Tibial nerve (tissue), 4 donors: Measurements from ENCODE around the gene RASGEF1B. TPM values are rescaled to one million over a fixed set of nuclear protein-coding genes. Genes with fewer than 3 reads are reported as not detected.
A peak's percentile ranks its signal among the peaks of the same experiment; 100 is the strongest.
"Not testable (repeated sequence)": the region's sequence is repeated elsewhere in the genome, so short reads cannot be mapped to it uniquely, and the experiment has no call there.

Experiments
- DNase-seq, 2 donors: peaks; one replicate each; pipeline ENCODE4 v3.0.0-alpha.2; 2019; ENCODE audit warnings: low spot score in 2 of 2
- H3K27ac ChIP-seq, 4 donors: fragments of 200-600 bp; sonication (generic) in 3 of 4; one replicate each; pipeline ENCODE4 v1.5.1; 2017 to 2019; ENCODE audit warnings: mild to moderate bottlenecking in 1 of 4
- H3K27me3 ChIP-seq, 2 donors: fragments of 200-600 bp; sonication (generic) in 1 of 2; one replicate each; pipeline versions ENCODE4 v1.5.1 to v1.6.0; 2017 to 2019
- H3K36me3 ChIP-seq, 3 donors: fragments of 200-600 bp; sonication (generic); one replicate each; pipeline ENCODE4 v1.5.1; 2018 to 2019
- H3K4me1 ChIP-seq, 4 donors: fragments of 200-600 bp; sonication (generic) in 3 of 4; one replicate each; pipeline ENCODE4 v1.5.1; 2017 to 2019
- H3K4me3 ChIP-seq, 4 donors: fragments of 200-600 bp; sonication (generic) in 3 of 4; one replicate each; pipeline ENCODE4 v1.5.1; 2017 to 2019; ENCODE audit warnings: mild to moderate bottlenecking in 1 of 4, moderate library complexity in 1 of 4
- H3K9me3 ChIP-seq, 4 donors: fragments of 200-600 bp; sonication (generic) in 3 of 4; one replicate each; pipeline ENCODE4 v1.5.1; 2017 to 2019
- CTCF ChIP-seq, 5 experiments: fragments of 200-600 bp in 3 of 5; fragments of 450-650 bp in 2 of 5; sonication (generic) in 3 of 5; IDR thresholded peaks; one replicate each; pipeline ENCODE4 v1.5.1; 2016 to 2019; ENCODE audit warnings: antibody characterized with exemption in 5 of 5, mild to moderate bottlenecking in 3 of 5, moderate library complexity in 2 of 5
- EP300 ChIP-seq, 2 donors: sonication (generic); formaldehyde crosslinking; IDR thresholded peaks; one replicate each; pipeline ENCODE4 v1.6.1; 2017; ENCODE audit warnings: antibody characterized with exemption in 2 of 2, mild to moderate bottlenecking in 1 of 2
- POLR2A ChIP-seq, 2 donors: fragments of 450-650 bp; IDR thresholded peaks; one replicate each; pipeline ENCODE4 v1.6.1; 2017; ENCODE audit warnings: antibody characterized with exemption in 2 of 2, mild to moderate bottlenecking in 2 of 2, moderate library complexity in 2 of 2
- WGBS, 2 donors: methylation state at CpG; one replicate each; pipeline ENCODE4 v1.1.5; 2018; 5-methylcytosine and 5-hydroxymethylcytosine counted together
- total RNA-seq, 4 donors: library from RNA; depleted of rRNA; stranded (reverse); fragments of >200 nt; gene quantifications; one replicate each; pipeline ENCODE4 v1.1.0, GENCODE V29; 2016

Gene RASGEF1B
- total RNA-seq, 4 donors from 2014 or later, result 12.4 to 32.8 (median 15.0) TPM

- Histone ChIP-seq H3K4me3 (no peak overlapping the region), H3K27me3 (no peaks in the 10 kb centered on the region), H3K9me3 (no peaks in the 10 kb centered on the region), H3K4me1 (peaks cover 0 to 6% (median 0%) of the 10 kb centered on the region in 4 donors), H3K36me3 (no peaks in the 10 kb centered on the region), H3K27ac (no peak overlapping the region)
- TF ChIP-seq EP300 (IDR thresholded peaks at IDR 0.05) (no peak), POLR2A (IDR thresholded peaks at IDR 0.05) (no peak), CTCF (IDR thresholded peaks at IDR 0.05) (no peak)
- DNase-seq, result no peak
- WGBS, 2 donors, result 78 to 85% methylated on average over 7 of the region's 7 CpGs
Observed at GRCh38 chr4:81408341-81408740, 63.4 kb downstream of the RASGEF1B start.

GRCh38 chr4:81407726-81408125, 64.0 kb downstream of the RASGEF1B start:
- Histone ChIP-seq H3K9me3 (no peaks in the 10 kb centered on the region), H3K4me1 (peaks cover 0 to 6% (median 0%) of the 10 kb centered on the region in 4 donors), H3K36me3 (no peaks in the 10 kb centered on the region), H3K27ac (no peak overlapping the region), H3K4me3 (no peak overlapping the region), H3K27me3 (no peaks in the 10 kb centered on the region)
- no peak for TF ChIP-seq CTCF (IDR thresholded peaks at IDR 0.05)
- no peak for TF ChIP-seq POLR2A (IDR thresholded peaks at IDR 0.05)
- no peak for TF ChIP-seq EP300 (IDR thresholded peaks at IDR 0.05)
- DNase-seq, result no peak
- WGBS, 2 donors, result 78 to 84% methylated on average over 4 of the region's 4 CpGs

- 76 to 83% methylated on average over 13 of the region's 13 CpGs for WGBS, 2 donors
Observed at GRCh38 chr4:81406481-81406880, 65.2 kb downstream of the RASGEF1B start.

GRCh38 chr4:81405900-81406401, 65.8 kb downstream of the RASGEF1B start:
- Histone ChIP-seq H3K9me3 (no peaks in the 10 kb centered on the region), H3K36me3 (no peaks in the 10 kb centered on the region), H3K27me3 (no peaks in the 10 kb centered on the region), H3K4me1 (peaks cover 0 to 6% (median 0%) of the 10 kb centered on the region in 4 donors), H3K4me3 (peak overlapping the region in 2 of 4 donors; percentile 1 to 15), H3K27ac (peak overlapping the region in 3 of 4 donors; percentile 2 to 46 (median 5))
- WGBS, 2 donors, result 1 to 2% methylated on average over 4 of the region's 4 CpGs
- peak in 1 of 2 donors; percentile 60 for DNase-seq
- TF ChIP-seq CTCF (IDR thresholded peaks at IDR 0.05) (peak; percentile 64 to 92 (median 73)), POLR2A (IDR thresholded peaks at IDR 0.05) (no peak)

More at GRCh38 chr4:81406481-81406880, 65.2 kb downstream of the RASGEF1B start:
- H3K36me3 ChIP-seq, H3K9me3 ChIP-seq, DNase-seq, H3K4me1 ChIP-seq, H3K4me3 ChIP-seq, H3K27ac ChIP-seq, H3K27me3 ChIP-seq: not testable (repeated sequence)

- Histone ChIP-seq H3K27me3 (no peaks in the 10 kb centered on the region), H3K4me1 (peaks cover 0 to 6% (median 0%) of the 10 kb centered on the region in 4 donors), H3K36me3 (no peaks in the 10 kb centered on the region), H3K27ac (no peak overlapping the region), H3K9me3 (no peaks in the 10 kb centered on the region), H3K4me3 (no peak overlapping the region)
- TF ChIP-seq CTCF (IDR thresholded peaks at IDR 0.05), result no peak
- no peak for TF ChIP-seq POLR2A (IDR thresholded peaks at IDR 0.05)
- TF ChIP-seq EP300 (IDR thresholded peaks at IDR 0.05), result no peak
- 85 to 88% methylated on average over 6 of the region's 6 CpGs for WGBS, 2 donors
- DNase-seq, result no peak
Observed at GRCh38 chr4:81404741-81405140, 67.0 kb downstream of the RASGEF1B start.

GRCh38 chr4:81404294-81404693, 67.4 kb downstream of the RASGEF1B start:
- WGBS, 2 donors, result 82 to 83% methylated on average over 2 of the region's 2 CpGs
- TF ChIP-seq POLR2A (IDR thresholded peaks at IDR 0.05) (no peak), CTCF (IDR thresholded peaks at IDR 0.05) (no peak), EP300 (IDR thresholded peaks at IDR 0.05) (no peak)
- Histone ChIP-seq H3K9me3 (no peaks in the 10 kb centered on the region), H3K27ac (no peak overlapping the region), H3K36me3 (no peaks in the 10 kb centered on the region), H3K4me1 (peaks cover 0 to 6% (median 0%) of the 10 kb centered on the region in 4 donors), H3K27me3 (no peaks in the 10 kb centered on the region), H3K4me3 (no peak overlapping the region)
- DNase-seq, result no peak
